HG03064 (cell line): ENCODE measurements around the gene BEST2.

Experiments
- ATAC-seq: cut with Tn5 transposase; IDR thresholded peaks from one replicate; pipeline ENCODE4 v1.9.1; 2021; ENCODE audit warnings: low read depth; ENCODE audit not compliant: unreplicated experiment

BEST2 gene

GRCh38 chr19:12766051-12766521 is 14.5 kb downstream of the BEST2 start:
- no peak for ATAC-seq

- ATAC-seq = no peak
Observed at GRCh38 chr19:12767150-12767549, 15.6 kb downstream of the BEST2 start.

DNA sequence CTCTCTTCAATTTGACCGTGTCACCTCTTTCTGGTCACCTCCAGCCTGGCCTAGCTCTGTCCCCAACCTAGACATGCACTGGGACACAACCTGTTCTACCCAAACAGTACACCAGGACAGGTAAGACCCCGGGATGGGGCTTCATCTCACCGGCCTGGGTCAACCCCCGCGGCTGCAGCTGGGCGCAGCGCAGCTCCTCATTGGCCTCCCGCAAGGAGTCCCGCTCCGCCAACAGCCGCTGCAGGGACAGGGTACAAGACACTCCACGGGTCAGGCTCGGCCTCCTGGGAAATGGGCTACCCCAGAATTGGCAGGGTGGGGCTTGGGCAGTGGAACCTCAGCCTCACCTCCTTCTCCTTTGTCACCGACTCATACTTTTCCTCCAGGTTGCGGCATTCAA is 16.1 kb downstream of the BEST2 start:
- ATAC-seq = no peak

GRCh38 chr19:12769689-12770088 is 18.1 kb downstream of the BEST2 start:
- ATAC-seq = no peak

DNA sequence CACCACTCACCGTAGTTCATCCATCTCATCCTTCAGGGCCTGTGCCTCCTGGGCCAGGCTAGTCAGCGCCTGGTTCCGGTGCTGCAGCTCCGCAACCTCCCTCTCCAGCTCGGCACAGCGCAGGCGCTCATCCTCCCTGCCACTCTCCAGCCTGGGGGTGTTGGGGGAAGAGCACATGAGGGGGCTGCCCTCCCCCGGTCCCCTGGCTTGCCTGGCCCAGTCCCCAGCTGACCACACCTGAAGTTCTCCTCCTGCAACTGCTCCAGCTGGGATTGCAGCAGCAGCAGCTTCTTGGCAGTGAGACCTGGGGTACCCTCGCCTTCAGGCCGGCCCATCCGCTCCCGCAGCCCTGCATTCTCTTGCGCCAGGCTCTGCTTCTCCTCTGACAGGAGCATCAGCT is 19.3 kb downstream of the BEST2 start:
- no peak for ATAC-seq

GRCh38 chr19:12772323-12772722 is 20.7 kb downstream of the BEST2 start:
- no peak for ATAC-seq

DNA sequence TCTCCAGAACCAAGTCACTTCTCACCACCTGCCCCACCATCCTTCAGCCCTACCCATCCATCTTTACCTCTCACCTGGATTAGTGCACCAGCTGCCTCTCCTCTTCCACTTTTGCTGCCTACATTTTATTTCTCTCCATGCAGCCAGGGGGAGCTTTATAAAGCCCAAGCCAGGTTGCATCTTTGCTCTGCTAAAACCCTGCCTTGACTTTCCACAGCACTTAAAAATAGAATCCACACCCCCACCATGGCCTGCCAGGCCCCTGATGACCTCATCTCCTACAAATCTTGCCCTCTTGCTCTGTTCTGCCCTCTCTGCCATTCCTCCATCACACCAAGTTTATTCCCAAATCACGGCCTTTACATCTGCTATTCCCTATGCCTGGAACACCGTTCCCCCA is 22.0 kb downstream of the BEST2 start:
- ATAC-seq = no peak

GRCh38 chr19:12774588-12775555 is 23.3 kb downstream of the BEST2 start, which contains the start of gene HOOK2:
TSS of gene HOOK2 (minus strand) at chr19:12775552. CDS start at chr19:12775449, 103 bp downstream.
- no peak for ATAC-seq

- ATAC-seq = no peak
Observed at GRCh38 chr19:12777217-12778016, 25.8 kb downstream of the BEST2 start.

DNA sequence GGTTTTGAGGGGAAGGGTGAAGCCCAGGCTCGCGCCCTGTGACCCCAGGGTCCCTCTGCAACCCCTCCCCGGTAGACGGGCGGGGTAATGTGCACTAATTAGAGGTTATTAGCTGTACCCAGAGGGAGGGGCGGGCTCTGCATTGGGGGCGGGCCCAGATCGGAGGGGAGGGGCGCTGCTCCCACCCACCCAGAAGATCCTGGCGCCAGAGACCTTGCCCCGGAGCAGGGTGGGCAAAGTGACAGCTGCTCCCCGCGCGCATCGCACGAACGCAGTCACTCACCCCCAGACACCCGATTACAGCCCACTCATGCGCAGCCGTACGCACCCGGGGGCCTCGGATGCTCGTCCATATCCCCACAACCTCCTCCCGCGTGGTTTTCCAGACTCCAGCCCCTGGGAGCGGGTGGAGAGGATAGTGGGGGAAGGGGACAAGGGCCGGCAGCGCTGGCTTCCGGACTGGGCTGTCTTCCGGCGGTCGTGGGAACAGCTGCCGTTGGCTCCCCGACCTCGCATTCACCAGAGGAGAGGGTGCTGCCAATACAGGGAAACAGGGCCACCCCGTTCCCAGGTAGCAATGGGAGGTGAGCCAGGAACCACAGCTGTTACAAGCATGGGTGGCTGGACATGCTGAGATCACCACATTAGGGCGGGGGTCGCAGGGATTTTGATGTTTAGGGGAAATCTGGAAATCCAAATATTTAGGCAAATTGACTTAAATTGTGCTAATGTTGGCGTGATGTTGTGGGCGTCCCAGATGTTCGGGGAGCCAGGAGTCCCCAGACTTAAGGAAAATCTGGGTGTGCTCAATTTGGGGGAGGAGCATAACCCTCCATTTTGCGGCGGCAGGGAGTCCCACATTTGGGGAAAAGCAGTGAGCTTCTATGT is 26.7 kb downstream of the BEST2 start:
- no peak for ATAC-seq

DNA sequence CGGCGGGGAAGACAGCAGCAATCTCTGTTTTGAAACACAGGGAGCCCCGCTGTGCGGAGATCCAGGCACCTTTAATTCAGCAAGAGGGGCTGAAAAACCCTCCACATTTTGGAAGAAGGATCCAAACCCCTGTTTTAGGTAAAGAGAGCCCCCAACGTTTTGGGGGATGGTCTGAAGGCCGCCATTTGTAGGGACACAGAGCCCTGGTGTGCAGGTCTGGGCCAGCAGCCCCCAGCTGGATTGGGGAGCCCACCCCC is 27.2 kb downstream of the BEST2 start:
- no peak for ATAC-seq

DNA sequence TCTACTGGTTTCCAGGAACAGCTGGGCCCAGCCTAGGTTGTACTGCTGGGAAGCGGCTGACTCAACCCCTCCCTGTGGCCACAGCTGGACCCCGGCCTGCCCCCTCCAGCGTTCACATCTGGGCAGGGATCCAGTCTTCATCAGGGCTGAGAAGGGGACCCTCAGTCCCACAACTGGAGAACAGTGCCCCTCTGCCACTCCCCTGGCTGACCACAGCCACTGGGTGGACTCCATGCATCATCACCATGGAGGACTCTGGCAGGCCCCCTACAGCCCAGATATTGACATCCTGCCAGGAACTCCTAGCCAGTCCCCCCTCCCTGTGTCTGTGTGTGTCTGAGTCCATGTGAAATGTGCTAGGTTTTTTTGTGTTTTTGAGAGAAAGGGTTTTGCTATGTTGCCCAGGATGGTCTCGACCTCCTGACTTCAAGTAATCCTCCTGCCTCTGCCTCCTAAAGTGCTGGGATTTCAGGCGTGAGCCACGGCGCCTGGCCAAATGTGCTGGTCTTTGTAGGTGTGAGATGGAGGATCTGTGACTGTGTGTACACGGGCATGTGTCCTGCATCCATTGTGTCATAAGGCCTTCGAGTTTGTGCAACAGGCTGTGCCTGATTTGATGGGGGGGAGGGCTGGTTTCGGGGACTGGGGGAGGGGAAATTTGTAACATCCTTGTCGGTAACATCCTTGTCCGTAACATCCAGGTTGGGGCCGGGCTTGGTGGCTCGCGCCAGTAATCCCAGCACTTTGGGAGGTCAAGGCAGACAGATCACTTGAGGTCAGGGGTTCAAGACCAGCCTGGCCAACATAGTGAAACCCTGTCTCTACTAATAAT is 27.8 kb downstream of the BEST2 start:
- ATAC-seq = no peak

- no peak for ATAC-seq
Observed at GRCh38 chr19:12782174-12782423, 30.5 kb downstream of the BEST2 start.

DNA sequence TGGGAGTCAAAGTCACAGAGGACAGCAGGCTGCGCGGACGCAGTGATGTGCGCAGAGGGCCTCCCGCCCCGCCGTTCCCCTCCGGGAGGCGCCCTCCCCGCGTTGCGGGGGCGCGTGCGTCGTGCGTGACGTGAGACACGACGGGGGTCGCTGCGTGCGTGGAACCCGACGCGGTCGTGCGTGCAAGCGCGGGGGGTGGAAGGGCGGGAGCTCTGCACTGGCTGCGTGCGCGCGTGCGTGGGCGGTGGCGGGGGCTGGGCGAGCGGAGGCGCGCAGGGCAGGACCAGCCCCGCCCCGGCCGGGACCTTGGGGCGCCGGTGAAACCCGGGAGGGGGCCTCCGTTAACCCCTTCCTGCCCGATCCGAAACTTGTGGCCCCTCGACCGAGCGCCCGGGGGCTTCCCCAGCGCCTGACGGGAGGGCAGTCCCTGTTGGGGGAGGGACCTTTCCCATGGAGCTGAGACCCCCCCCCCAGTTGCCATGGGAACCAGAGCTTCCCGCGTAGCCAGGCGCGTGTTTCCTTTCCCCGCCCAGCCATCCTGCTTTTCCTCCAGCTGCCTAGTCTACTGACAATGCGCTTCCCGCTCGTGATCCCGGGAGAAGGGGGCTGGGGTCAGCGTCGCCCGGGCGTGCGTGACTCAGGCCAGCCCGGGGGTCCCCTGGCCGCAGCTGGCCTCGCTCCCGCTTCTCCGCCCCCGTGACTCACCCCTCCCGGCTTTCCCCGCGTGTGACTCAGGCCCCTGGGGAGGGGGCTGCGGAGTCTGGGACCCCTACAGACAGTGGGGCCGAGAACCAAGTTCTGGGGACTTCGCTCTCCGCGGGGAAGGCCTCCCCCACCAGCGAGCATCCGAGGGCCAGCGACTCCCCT is 31.1 kb downstream of the BEST2 start:
- no peak for ATAC-seq

DNA sequence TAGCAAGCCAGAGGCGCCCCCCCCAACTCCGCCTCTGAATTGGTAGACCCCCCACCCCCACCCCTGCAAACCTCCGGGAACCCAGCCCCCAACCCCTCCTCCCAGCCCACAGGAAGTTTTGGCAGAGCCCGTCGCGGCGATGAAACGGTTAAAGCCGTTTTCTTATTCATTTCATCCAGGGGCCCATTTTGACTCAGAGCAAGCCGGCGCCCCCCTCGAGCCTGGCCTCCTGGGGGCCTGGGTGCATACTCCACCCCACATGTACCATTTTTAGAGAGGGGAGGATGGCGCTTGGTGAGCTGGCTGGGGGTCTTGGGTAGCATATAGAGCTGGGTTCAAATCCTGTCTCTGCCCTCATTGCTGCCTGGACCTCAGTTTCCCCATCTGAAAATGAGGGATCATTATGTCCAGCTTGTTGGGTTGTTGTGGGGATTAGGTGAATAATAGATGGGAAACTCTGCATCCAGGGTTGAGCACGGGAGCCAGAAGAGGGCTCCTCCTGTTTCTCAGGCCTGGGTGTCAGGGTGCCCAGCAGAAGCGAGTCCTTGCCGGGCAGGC is 31.8 kb downstream of the BEST2 start:
- ATAC-seq = no peak

DNA sequence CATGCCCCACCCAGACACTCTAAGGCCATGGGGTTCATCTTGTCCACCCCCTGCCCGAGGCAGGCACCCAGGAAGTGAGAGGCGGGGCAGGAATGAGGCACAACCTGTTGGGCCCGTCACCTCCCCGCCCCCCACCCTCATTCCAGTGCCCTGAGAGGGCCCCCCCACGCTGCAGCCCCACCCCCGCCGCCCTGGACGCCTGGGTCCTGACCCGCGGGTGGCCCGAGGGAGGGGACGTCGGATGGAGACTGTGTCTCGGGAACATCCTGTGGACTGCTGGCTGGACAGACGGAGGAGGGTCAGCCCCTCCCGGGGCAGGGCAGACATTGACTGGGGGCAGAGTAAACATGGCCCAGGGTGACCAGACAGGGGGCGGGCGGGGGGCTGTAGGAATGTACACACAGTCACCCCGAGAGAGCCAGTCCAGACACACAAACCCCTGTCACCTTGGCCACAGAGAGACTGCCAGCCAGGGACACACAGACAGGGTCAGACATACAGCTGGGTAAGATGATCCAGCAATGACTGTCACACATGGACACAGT is 32.3 kb downstream of the BEST2 start:
- ATAC-seq = no peak

DNA sequence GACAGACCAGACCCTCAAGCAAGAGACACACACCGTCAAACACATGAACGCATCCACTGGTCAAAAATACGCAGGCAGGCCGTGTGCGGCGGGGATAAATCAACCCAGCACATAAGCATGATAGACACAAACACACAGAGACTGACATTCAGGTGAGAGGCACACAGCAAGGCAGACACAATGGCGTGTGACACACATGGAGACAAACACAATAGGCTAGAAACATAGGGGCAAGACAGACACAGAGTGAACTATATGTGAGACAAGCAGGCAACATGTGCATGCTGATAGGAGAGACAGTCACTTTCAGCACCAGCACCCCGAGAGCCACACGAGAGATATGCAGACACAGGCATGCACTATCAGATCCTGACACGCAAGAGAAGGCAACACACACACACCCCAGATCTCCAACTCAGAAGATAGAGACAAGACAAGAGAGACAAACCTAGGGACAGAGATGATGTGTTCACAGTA is 32.8 kb downstream of the BEST2 start:
- no peak for ATAC-seq

DNA sequence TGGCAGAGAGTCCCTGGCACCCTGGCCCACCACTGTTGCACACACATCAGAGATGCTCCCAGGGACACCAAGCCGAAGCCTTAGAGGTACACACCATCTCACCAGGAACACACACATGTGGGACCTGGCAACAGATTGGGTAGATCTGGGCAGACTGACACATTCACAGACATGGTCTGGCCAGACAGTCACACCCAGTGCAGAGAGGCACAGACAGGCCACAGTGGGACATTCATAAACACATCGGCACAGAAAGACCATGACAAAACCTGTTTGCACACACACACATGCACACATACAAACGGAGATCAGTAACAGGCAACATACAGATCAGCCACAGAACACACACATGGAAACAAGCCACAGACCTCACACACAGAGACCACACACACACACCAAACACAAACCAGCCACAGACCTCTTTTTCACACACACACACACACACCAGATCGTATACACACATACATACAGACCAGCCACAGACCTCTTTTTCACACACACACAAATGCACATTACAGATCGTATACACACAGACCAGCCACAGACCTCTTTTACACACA is 33.4 kb downstream of the BEST2 start:
- ATAC-seq = no peak
